SK-N-SH (cell line): ENCODE data around the gene METTL25B. TPM values are rescaled to one million over a fixed set of nuclear protein-coding genes. Genes with fewer than 3 reads are reported as not detected.
A peak's percentile ranks its signal among the peaks of the same experiment; 100 is the strongest.

Experiments used
- CTCF ChIA-PET: fragments of 300-600, 350-600 bp; formaldehyde crosslinking; extraction: SDS; loops from one replicate; lab custom pipeline; 2021; lab: Yijun Ruan, JAX
- POLR2A ChIA-PET: fragments of 350-600 bp; sonication (Branson Sonifier 250); formaldehyde crosslinking; extraction: SDS; loops from one replicate; lab custom pipeline; 2020; ENCODE audit warnings: antibody characterized with exemption, inconsistent platforms; lab: Yijun Ruan, JAX
- DNase-seq: peaks from one replicate; pipeline ENCODE4 v3.0.0; 2012
- H2AFZ ChIP-seq: fragments of 200-600 bp; sonication (generic); 2 replicates; pipeline ENCODE4 v1.8.1; 2016; ENCODE audit warnings: antibody characterized with exemption, mild to moderate bottlenecking, low read depth
- H3F3A ChIP-seq: fragments of 200-600 bp; sonication (generic); replicated peaks from 2 replicates; pipeline ENCODE3; 2016; ENCODE audit warnings: antibody characterized with exemption, mild to moderate bottlenecking; ENCODE audit not compliant: insufficient read depth
- H3K27ac ChIP-seq, 2 experiments: fragments of 200-500 bp in 1 of 2; fragments of 200-600 bp in 1 of 2; sonication (Bioruptor generic) in 1 of 2; sonication (generic), shearing (Covaris generic) in 1 of 2; 2 replicates each; pipeline versions ENCODE4 v1.5.1 to v1.6.1; 2014 to 2016; ENCODE audit warnings: low read depth in 2 of 2, inconsistent platforms in 1 of 2, low read length in 1 of 2, mild to moderate bottlenecking in 1 of 2, mixed read lengths in 1 of 2
- H3K27me3 ChIP-seq: fragments of 200-600 bp; sonication (generic), shearing (Covaris generic); 2 replicates; pipeline ENCODE4 v1.6.1; 2016; ENCODE audit warnings: mixed run types; ENCODE audit not compliant: insufficient read depth
- H3K36me3 ChIP-seq, 2 experiments: fragments of 200-500 bp in 1 of 2; fragments of 200-600 bp in 1 of 2; sonication (Bioruptor generic) in 1 of 2; sonication (generic) in 1 of 2; replicated peaks in 1 of 2; 2 replicates each; pipeline versions ENCODE3 to v1.5.1; 2014 to 2016; ENCODE audit warnings: low read length in 1 of 2, mild to moderate bottlenecking in 1 of 2; ENCODE audit not compliant: insufficient read depth in 2 of 2, control insufficient read depth in 1 of 2
- H3K4me1 ChIP-seq, 2 experiments: fragments of 200-500 bp in 1 of 2; fragments of 200-600 bp in 1 of 2; sonication (Bioruptor generic) in 1 of 2; sonication (generic), shearing (Covaris generic) in 1 of 2; 2 replicates each; pipeline versions ENCODE4 v1.5.1 to v1.6.1; 2014 to 2016; ENCODE audit warnings: low read depth in 1 of 2, low read length in 1 of 2, mixed run types in 1 of 2; ENCODE audit not compliant: insufficient read depth in 2 of 2, control insufficient read depth in 1 of 2
- H3K4me2 ChIP-seq: fragments of 200-600 bp; sonication (generic), shearing (Covaris generic); 2 replicates; pipeline ENCODE4 v1.6.1; 2017; ENCODE audit warnings: mixed run types
- H3K4me3 ChIP-seq, 2 experiments: fragments of 200-500 bp in 1 of 2; fragments of 200-600 bp in 1 of 2; sonication (Bioruptor generic) in 1 of 2; sonication (generic), shearing (Covaris generic) in 1 of 2; 2 replicates each; pipeline versions ENCODE4 v1.5.1 to v1.8.1; 2014 to 2016; ENCODE audit warnings: low read depth in 2 of 2, inconsistent platforms in 1 of 2, low read length in 1 of 2, mild to moderate bottlenecking in 1 of 2, mixed read lengths in 1 of 2, moderate library complexity in 1 of 2
- H3K79me2 ChIP-seq: fragments of 200-600 bp; sonication (generic); 2 replicates; pipeline ENCODE4 v1.8.1; 2017; ENCODE audit warnings: mild to moderate bottlenecking; ENCODE audit not compliant: insufficient read depth
- H3K9ac ChIP-seq: fragments of 200-600 bp; sonication (generic); 2 replicates; pipeline ENCODE4 v1.6.1; 2017; ENCODE audit warnings: mixed run types
- H3K9me2 ChIP-seq: fragments of 200-600 bp; sonication (generic); 2 replicates; pipeline ENCODE4 v1.6.1; 2017; ENCODE audit warnings: mixed run types
- H3K9me3 ChIP-seq: fragments of 200-600 bp; sonication (generic); 2 replicates; pipeline ENCODE4 v1.6.1; 2017; ENCODE audit warnings: mixed run types, mild to moderate bottlenecking, moderate library complexity
- H4K20me1 ChIP-seq: fragments of 200-600 bp; sonication (generic); 2 replicates; pipeline ENCODE4 v1.6.1; 2017; ENCODE audit warnings: mild to moderate bottlenecking, mixed run types; ENCODE audit not compliant: insufficient read depth
- ELF1 ChIP-seq: IDR thresholded peaks from 2 replicates; pipeline ENCODE4 v1.4.0; 2012
- EP300 ChIP-seq, 2 experiments: IDR thresholded peaks; 2 replicates each; pipeline versions ENCODE4 v1.4.0 to v1.6.1; 2012; ENCODE audit warnings: borderline replicate concordance in 1 of 2, low read depth in 1 of 2, low read length in 1 of 2
- EZH2phosphoT487 ChIP-seq: fragments of 200-600 bp; sonication (generic); IDR thresholded peaks from 2 replicates; pipeline ENCODE4 v1.6.1; 2017; ENCODE audit warnings: low read depth, mixed run types, mild to moderate bottlenecking, antibody characterized with exemption, moderate library complexity, borderline replicate concordance
- FOXJ3 ChIP-seq: sonication (generic); formaldehyde crosslinking; IDR thresholded peaks from 2 replicates; pipeline ENCODE4 v1.5.1; 2020; ENCODE audit warnings: mild to moderate bottlenecking, missing genetic modification reagents
- GABPA ChIP-seq: IDR thresholded peaks from 2 replicates; pipeline ENCODE4 v1.4.0; 2012; ENCODE audit warnings: low read depth, mild to moderate bottlenecking
- GATA2 ChIP-seq: sonication (generic); formaldehyde crosslinking; IDR thresholded peaks from 2 replicates; pipeline ENCODE4 v1.5.0; 2020; ENCODE audit warnings: mild to moderate bottlenecking, missing genetic modification reagents
- RXRA ChIP-seq: IDR thresholded peaks from 2 replicates; pipeline ENCODE4 v1.4.0; 2012; ENCODE audit warnings: low read depth, mild to moderate bottlenecking, borderline replicate concordance
- TCF12 ChIP-seq: IDR thresholded peaks from 2 replicates; pipeline ENCODE4 v1.4.0; 2012
- WGBS: methylation state at CpG from one replicate; pipeline ENCODE4 v1.1.6; 2017; ENCODE audit warnings: low lambda C conversion rate; 5-methylcytosine and 5-hydroxymethylcytosine counted together
- polyA plus RNA-seq, 3 experiments: library from polyadenylated mRNA; depleted of rRNA; stranded (reverse); fragments of >200 nt; gene quantifications; 2 replicates each; pipeline ENCODE4 v1.2.3, GENCODE V29; 2012
- TF ChIP-seq, protein P1 (sequence below): IDR thresholded peaks from 2 replicates; pipeline ENCODE4 v1.6.1; 2012; ENCODE audit warnings: mild to moderate bottlenecking, low read depth, low read length, moderate library complexity
- TF ChIP-seq, protein P2 (sequence below): IDR thresholded peaks from 2 replicates; pipeline ENCODE4; 2012

The METTL25B gene
- polyA plus RNA-seq, 1 of the 3 experiments (the other 2 are of a cell fraction), result 20.1 TPM

DNA sequence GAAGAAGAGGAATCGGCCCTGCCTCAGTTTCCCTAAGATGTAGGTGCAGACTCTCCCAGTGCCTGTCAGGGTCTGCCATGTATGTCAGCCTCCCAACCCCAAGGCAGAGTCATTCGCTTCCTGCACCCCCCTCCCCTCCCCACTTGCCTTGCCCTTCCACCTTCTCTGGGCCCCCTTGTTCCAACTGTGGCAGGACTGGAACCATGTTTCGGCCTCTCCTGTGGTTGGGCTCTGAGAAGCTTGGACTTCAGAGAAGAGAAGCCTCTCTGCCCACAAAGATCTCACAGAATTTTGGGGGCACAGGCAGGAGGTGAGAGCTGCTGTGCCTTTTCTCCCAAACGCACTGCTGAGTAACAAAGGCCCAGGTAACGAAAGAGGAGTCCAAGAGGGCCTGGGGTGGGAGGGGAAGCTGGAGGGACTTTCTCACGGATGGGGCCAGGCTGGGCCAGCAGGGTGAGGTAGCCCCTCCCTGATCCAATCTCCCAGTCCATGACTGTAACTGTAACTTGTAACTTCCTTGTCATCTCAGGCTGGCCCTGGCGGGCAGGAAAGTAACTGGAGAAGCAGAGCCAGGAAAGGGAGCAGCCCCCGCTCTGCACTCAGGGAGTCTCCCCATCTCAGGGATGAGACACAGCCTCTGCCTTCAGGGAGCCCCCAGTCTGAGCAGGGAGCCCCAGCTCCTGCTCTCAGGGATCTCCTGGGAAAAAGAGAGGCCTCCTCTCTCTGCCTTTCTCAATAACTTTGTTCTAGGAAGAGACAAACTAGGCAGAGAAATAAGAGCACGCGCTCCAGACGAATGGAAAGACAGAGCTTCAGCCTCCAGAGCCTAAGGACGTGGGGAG, 34.2 kb upstream of the METTL25B start:
- no peaks in the 10 kb centered on the region for H3K9me2 ChIP-seq
- H2AFZ ChIP-seq, result peak overlapping the region; percentile 69; the same call in 1 of the 2 replicates
- no peaks in the 10 kb centered on the region for H3K79me2 ChIP-seq
- no peaks in the 10 kb centered on the region for H3K36me3 ChIP-seq
- no peaks in the 10 kb centered on the region for H4K20me1 ChIP-seq
- peaks cover 15% of the 10 kb centered on the region for H3F3A ChIP-seq
- TF ChIP-seq TCF12, result no peak
- no peak for TF ChIP-seq EP300 (IDR thresholded peaks at IDR 0.05; ENCODE audit: borderline replicate concordance in 1 of 2, low read depth in 1 of 2, low read length in 1 of 2)
- TF ChIP-seq ELF1, result no peak
- no peak for TF ChIP-seq GATA2
- TF ChIP-seq, protein P1, sequence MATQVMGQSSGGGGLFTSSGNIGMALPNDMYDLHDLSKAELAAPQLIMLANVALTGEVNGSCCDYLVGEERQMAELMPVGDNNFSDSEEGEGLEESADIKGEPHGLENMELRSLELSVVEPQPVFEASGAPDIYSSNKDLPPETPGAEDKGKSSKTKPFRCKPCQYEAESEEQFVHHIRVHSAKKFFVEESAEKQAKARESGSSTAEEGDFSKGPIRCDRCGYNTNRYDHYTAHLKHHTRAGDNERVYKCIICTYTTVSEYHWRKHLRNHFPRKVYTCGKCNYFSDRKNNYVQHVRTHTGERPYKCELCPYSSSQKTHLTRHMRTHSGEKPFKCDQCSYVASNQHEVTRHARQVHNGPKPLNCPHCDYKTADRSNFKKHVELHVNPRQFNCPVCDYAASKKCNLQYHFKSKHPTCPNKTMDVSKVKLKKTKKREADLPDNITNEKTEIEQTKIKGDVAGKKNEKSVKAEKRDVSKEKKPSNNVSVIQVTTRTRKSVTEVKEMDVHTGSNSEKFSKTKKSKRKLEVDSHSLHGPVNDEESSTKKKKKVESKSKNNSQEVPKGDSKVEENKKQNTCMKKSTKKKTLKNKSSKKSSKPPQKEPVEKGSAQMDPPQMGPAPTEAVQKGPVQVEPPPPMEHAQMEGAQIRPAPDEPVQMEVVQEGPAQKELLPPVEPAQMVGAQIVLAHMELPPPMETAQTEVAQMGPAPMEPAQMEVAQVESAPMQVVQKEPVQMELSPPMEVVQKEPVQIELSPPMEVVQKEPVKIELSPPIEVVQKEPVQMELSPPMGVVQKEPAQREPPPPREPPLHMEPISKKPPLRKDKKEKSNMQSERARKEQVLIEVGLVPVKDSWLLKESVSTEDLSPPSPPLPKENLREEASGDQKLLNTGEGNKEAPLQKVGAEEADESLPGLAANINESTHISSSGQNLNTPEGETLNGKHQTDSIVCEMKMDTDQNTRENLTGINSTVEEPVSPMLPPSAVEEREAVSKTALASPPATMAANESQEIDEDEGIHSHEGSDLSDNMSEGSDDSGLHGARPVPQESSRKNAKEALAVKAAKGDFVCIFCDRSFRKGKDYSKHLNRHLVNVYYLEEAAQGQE, result no peak
- DNase-seq, result no peak
- no peak overlapping the region for H3K4me3 ChIP-seq
- POLR2A ChIA-PET, result interaction anchor here (0.7 to 2.1 kb wide), 4 partner anchors 9 to 17 kb away, joined by 3 to 5 read pairs (median 5); partner anchors contain the start of gene CRABP2
- H3K9me3 ChIP-seq, result no peaks in the 10 kb centered on the region
- peak overlapping the region; percentile 26; the same call in 1 of the 2 replicates for H3K4me2 ChIP-seq
- H3K9ac ChIP-seq, result no peak overlapping the region
- H3K27me3 ChIP-seq, result no peaks in the 10 kb centered on the region
- 69% methylated on average over 12 of the region's 12 CpGs for WGBS
- H3K27ac ChIP-seq, result peak overlapping the region; percentile 34 to 86; a peak in 3 of 4 replicates
- CTCF ChIA-PET, result interaction anchor here (1.1 to 45.5 kb wide), 7 partner anchors 16 to 192 kb away, joined by 3 to 2702 read pairs (median 6); partner anchors contain the start of genes CRABP2, ISG20L2, METTL25B and NES
- peaks cover 14 to 69% of the 10 kb centered on the region in 2 experiments; a peak in 3 of 4 replicates for H3K4me1 ChIP-seq

DNA sequence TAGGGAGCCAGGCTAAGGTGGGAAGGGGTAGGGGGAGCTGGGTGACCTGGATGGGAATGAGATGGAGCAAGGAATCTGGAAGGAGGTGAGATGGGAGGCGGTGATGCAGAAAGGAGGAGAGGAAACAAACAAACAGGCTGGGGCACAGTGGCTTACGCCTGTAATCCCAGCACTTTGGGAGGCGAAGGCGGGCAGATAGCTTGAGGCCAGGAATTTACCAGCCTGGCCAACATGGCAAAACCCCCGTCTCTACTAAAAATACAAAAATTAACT, 33.6 kb upstream of the METTL25B start:
- Histone ChIP-seq H3K4me2 (peak overlapping the region; percentile 26; the same call in 1 of the 2 replicates), H3K27ac (peak overlapping the region; percentile 34 to 86; a peak in 3 of 4 replicates), H3K9me3 (no peaks in the 10 kb centered on the region), H3K36me3 (peaks cover 0 to 2% of the 10 kb centered on the region in 2 experiments), H3K4me3 (no peak overlapping the region), H3K9ac (no peak overlapping the region), H3K27me3 (no peaks in the 10 kb centered on the region), H3K79me2 (no peaks in the 10 kb centered on the region), H3K9me2 (no peaks in the 10 kb centered on the region), H3K4me1 (peaks cover 14 to 65% of the 10 kb centered on the region in 2 experiments; a peak in 3 of 4 replicates), H2AFZ (peak overlapping the region; percentile 69; the same call in 1 of the 2 replicates), H3F3A (peaks cover 15% of the 10 kb centered on the region), H4K20me1 (no peaks in the 10 kb centered on the region)
- 91% methylated on average over 5 of the region's 5 CpGs for WGBS
- no peak for TF ChIP-seq FOXJ3
- TF ChIP-seq, protein P2, sequence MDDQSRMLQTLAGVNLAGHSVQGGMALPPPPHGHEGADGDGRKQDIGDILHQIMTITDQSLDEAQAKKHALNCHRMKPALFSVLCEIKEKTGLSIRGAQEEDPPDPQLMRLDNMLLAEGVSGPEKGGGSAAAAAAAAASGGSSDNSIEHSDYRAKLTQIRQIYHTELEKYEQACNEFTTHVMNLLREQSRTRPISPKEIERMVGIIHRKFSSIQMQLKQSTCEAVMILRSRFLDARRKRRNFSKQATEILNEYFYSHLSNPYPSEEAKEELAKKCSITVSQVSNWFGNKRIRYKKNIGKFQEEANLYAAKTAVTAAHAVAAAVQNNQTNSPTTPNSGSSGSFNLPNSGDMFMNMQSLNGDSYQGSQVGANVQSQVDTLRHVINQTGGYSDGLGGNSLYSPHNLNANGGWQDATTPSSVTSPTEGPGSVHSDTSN, result no peak
- no peak for TF ChIP-seq EZH2phosphoT487
- no peak for TF ChIP-seq RXRA
- no peak for TF ChIP-seq GABPA
- ChIA-PET POLR2A (interaction anchor here (0.7 to 2.1 kb wide), 4 partner anchors 8 to 17 kb away, joined by 3 to 5 read pairs (median 5); partner anchors contain the start of gene CRABP2), CTCF (interaction anchor here (1.1 to 45.5 kb wide), 5 partner anchors 17 to 192 kb away, joined by 3 to 2702 read pairs (median 11); partner anchors contain the start of genes CRABP2, ISG20L2, METTL25B and NES)
- DNase-seq, result no peak
